Stromal cell of bone marrow (primary cell): ENCODE measurements around the gene SENP8.
"Not testable (repeated sequence)": the region's sequence is repeated elsewhere in the genome, so short reads cannot be mapped to it uniquely, and the experiment has no call there.

ENCODE experiments used
- DNase-seq: peaks from one replicate; pipeline ENCODE4 v3.0.0-alpha.2; 2012; ENCODE audit warnings: low read depth

SENP8 gene

GRCh38 chr15:72155635-72156616, 37.7 kb downstream of the SENP8 start:
- peak; percentile 71 for DNase-seq

GRCh38 chr15:72156928-72157327, 38.7 kb downstream of the SENP8 start:
- DNase-seq: no peak

- DNase-seq: no peak
Observed at GRCh38 chr15:72160696-72161245, 42.6 kb downstream of the SENP8 start.

- DNase-seq: no peak
Observed at GRCh38 chr15:72161361-72162132, 43.3 kb downstream of the SENP8 start.

- no peak for DNase-seq
Observed at GRCh38 chr15:72162569-72162968, 44.4 kb downstream of the SENP8 start.

- DNase-seq: no peak
Observed at GRCh38 chr15:72163719-72164118, 45.5 kb downstream of the SENP8 start.

- DNase-seq: no peak
Observed at GRCh38 chr15:72166716-72167417, 48.7 kb downstream of the SENP8 start.

- DNase-seq: no peak
Observed at GRCh38 chr15:72167445-72167844, 49.2 kb downstream of the SENP8 start.

- DNase-seq: no peak
Observed at GRCh38 chr15:72168131-72168807, 50.1 kb downstream of the SENP8 start.

GRCh38 chr15:72168808-72169190, 50.6 kb downstream of the SENP8 start:
- no peak for DNase-seq

GRCh38 chr15:72169236-72169920, 51.2 kb downstream of the SENP8 start:
- no peak for DNase-seq

GRCh38 chr15:72169921-72170611, 51.9 kb downstream of the SENP8 start:
- DNase-seq: no peak

GRCh38 chr15:72170691-72171090, 52.5 kb downstream of the SENP8 start:
- no peak for DNase-seq

- not testable (repeated sequence) for DNase-seq
Observed at GRCh38 chr15:72171978-72172377, 53.8 kb downstream of the SENP8 start.

GRCh38 chr15:72172796-72173195, 54.6 kb downstream of the SENP8 start:
- no peak for DNase-seq

- no peak for DNase-seq
Observed at GRCh38 chr15:72173401-72173800, 55.2 kb downstream of the SENP8 start.

GRCh38 chr15:72173864-72174550, 55.8 kb downstream of the SENP8 start:
- DNase-seq: no peak

- DNase-seq: no peak
Observed at GRCh38 chr15:72174551-72175165, 56.5 kb downstream of the SENP8 start.
